Cardiac fibroblast (primary cell): ENCODE results near the gene DAB2IP.

ENCODE experiments used
- DNase-seq, 2 donors: peaks; one replicate each; pipeline versions ENCODE4 v3.0.0 to v3.0.0-alpha.2; 2010; ENCODE audit warnings: low read depth in 2 of 2
- H3K4me3 ChIP-seq, 2 donors: replicated peaks in 1 of 2; 1 replicate in 1 of 2; 2 replicates in 1 of 2; pipeline ENCODE4 v1.5.1; 2011; ENCODE audit warnings: low read depth in 2 of 2, low read length in 2 of 2, mild to moderate bottlenecking in 2 of 2, moderate library complexity in 1 of 2
- TF ChIP-seq, protein P1 (sequence below): IDR thresholded peaks from one replicate; pipeline ENCODE4 v1.5.1; 2011; ENCODE audit warnings: low read depth, mild to moderate bottlenecking, low read length, inconsistent platforms

Gene DAB2IP

DNA sequence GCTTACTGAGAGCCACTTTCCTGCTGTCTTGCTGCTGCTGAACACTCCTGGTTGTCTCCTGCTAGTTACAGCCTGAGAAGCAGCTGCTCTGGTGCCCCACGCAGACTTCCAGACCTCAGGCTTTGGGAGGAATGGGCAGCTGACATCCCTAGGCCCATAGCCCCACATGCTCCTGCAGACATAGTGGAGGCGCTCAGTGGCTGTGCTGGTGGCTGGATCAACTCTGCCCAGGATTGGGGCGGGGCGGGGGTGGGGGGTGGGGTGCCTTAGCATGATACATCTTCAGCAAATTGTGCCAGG is 93.9 kb downstream of the DAB2IP start:
- TF ChIP-seq, protein P1, sequence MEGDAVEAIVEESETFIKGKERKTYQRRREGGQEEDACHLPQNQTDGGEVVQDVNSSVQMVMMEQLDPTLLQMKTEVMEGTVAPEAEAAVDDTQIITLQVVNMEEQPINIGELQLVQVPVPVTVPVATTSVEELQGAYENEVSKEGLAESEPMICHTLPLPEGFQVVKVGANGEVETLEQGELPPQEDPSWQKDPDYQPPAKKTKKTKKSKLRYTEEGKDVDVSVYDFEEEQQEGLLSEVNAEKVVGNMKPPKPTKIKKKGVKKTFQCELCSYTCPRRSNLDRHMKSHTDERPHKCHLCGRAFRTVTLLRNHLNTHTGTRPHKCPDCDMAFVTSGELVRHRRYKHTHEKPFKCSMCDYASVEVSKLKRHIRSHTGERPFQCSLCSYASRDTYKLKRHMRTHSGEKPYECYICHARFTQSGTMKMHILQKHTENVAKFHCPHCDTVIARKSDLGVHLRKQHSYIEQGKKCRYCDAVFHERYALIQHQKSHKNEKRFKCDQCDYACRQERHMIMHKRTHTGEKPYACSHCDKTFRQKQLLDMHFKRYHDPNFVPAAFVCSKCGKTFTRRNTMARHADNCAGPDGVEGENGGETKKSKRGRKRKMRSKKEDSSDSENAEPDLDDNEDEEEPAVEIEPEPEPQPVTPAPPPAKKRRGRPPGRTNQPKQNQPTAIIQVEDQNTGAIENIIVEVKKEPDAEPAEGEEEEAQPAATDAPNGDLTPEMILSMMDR: no peak
- no peak overlapping the region for H3K4me3 ChIP-seq
- no peak for DNase-seq

DNA sequence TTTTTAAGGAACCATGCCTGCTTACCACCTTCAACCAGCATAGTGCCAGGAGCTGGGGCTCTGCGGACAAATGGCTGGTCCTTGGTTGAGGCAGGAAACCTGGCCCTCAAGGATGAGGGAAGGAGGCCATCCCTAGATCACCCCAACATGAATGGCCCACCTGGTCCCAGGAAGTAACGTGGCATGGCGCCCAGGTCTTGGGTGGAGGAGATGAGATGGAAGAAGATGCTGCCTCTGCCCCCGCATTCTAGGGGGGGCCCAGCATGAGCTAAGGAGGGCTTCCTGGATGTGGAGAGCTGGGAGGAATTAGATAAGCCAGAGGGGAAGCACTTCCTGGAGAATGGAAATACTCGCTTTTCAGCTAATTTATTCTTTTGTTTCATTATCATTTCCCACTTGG is 95.0 kb downstream of the DAB2IP start:
- TF ChIP-seq, protein P1: no peak
- no peak for DNase-seq
- no peak overlapping the region for H3K4me3 ChIP-seq

DNA sequence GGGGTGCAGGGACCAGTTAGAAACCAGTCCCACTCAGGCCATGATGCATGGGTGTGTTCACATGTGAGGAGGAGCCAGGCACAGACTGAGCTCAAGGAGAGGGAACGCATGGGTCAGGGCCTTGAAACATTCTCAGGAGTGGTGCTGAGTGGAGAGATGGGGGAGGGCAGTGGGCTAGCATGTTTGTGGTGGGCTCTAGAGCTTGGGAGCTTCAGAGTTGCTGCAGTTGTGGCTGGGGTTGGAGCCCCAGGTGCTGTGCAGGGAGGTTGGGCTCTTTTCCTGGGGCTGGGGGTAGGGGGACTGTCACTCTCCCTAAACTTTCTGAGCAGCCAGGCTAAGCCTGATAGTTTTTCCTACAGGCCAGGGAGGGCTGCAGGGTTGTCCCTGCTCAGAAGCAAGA is 95.4 kb downstream of the DAB2IP start:
- no peak overlapping the region for H3K4me3 ChIP-seq
- DNase-seq: no peak
- TF ChIP-seq, protein P1: no peak

DNA sequence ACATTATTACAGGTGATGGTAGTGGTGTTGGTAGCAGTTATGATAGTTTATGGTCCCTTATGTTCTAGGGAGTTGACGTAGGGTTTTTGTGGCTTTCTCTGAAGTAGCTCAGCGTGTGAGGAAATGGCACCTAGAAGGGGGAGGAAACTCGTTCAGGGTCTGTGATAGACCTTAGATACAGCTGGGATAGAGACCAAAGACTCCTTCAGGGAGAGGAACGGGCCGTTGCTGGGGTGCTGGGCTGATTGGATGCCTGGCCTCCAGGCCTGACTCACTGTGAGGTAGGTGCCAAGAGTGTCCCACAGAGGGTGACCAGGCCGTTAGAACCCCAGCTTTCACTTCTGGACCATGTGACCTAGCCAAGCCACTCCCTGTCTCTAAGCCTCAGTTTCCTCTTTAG is 96.6 kb downstream of the DAB2IP start:
- TF ChIP-seq, protein P1: no peak
- H3K4me3 ChIP-seq: no peak overlapping the region
- peak in 1 of 2 donors; percentile 20 for DNase-seq

DNA sequence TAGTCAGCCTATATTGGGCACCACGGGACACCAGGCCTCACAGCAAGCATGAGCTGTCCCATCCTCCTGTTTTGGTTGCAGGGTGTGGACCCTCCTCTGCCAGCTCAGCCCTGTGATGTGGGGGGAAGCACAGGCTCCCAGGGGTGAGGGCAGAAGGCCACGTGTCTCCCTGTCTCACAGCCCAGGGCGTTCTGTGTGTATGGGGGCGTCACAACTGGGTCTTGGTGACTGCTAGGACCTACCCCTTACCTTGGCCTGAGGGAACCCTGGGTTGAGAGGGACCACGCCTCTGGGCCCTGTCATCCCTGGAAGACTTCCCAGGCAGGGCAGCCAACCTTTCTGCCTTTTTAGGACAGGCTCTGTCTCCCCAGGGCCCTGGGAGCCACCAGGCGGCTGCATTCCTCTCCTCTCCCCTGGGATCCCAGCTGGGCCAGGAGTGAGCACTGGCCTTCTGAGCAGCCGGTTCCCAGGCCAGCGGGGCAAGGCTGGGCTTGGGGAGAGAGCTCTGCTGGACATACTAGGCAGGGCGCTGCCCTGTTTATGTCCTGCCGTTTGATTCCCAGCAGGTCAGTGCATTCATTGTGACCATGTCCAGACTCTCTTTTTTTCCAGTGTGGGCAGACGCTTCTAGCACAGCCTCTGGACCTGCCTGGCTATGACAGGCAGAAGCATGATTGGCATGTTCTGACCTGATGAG is 97.4 kb downstream of the DAB2IP start:
- peak in 1 of 2 donors; percentile 46 for DNase-seq
- H3K4me3 ChIP-seq: no peak overlapping the region
- TF ChIP-seq, protein P1: no peak

DNA sequence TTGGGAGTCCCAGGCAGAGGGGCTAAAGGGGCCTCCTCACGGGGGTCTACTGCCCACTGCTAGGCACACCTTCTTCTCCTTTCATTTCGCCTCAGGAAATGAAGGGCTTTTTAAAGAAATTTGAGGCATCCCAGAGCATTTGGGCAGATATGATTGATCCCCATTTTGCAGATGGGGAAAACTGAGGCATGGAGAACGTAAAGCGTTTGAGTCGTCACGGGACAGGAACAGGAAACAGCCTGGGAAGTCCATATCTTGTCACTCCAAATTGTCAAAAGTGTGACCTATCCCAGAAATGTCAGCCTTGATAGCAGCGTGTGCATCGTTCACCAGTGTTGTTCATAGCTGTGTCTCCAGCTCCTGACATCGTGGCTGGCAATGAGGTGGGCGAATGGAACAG is 98.2 kb downstream of the DAB2IP start:
- TF ChIP-seq, protein P1: no peak

DNA sequence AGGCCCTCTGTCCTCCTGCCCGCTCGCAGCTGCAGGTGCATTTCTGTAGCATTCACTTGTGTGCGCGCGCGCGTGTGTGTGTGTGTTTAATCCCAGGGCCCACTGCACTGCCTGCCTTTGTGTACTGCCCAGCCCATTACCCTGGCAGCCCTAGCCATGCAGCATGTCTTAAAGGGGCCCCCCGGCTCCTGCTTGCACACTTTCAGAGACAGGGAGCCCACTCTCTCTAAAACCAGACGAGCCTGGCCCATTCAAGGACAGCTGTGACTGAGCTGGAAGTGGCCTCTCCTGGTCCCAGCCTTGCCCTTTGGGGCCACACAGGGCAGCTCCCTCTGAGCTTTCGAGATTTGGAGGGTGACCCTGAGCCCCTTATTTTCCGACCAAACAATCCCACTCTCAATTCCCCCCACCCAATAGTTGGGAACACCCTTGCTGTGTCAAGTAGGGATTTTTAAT is 98.9 kb downstream of the DAB2IP start:
- no peak for DNase-seq
- H3K4me3 ChIP-seq: no peak overlapping the region
- TF ChIP-seq, protein P1: no peak

More for the DNA sequence above, 98.2 kb downstream of the DAB2IP start:
- H3K4me3 ChIP-seq: no peak overlapping the region
- no peak for DNase-seq
